Bronchial epithelial cell (primary cell): ENCODE results near the gene GRIK4. TPM values are rescaled to one million over a fixed set of nuclear protein-coding genes. Genes with fewer than 3 reads are reported as not detected.
A peak's percentile ranks its signal among the peaks of the same experiment; 100 is the strongest.

Source experiments
- DNase-seq: peaks from one replicate; pipeline ENCODE4 v3.0.0-alpha.2; 2010; ENCODE audit warnings: low read depth
- FAIRE-seq: peaks from 2 replicates; lab custom pipeline; 2011; peaks lifted over from hg19 to GRCh38; lab: Jason Lieb, UNC
- H3K27me3 ChIP-seq: 2 replicates; pipeline ENCODE4 v1.5.1; 2011; ENCODE audit warnings: low read length; ENCODE audit not compliant: control insufficient read depth, insufficient read depth
- H3K36me3 ChIP-seq: 2 replicates; pipeline ENCODE4 v1.5.1; 2011; ENCODE audit warnings: low read length; ENCODE audit not compliant: control insufficient read depth, insufficient read depth
- H3K4me3 ChIP-seq: 2 replicates; pipeline ENCODE4 v1.5.1; 2011; ENCODE audit warnings: mild to moderate bottlenecking, low read depth, low read length, control low read depth
- total RNA-seq: library from RNA; depleted of rRNA; stranded (reverse); fragments of >200 nt; gene quantifications from 2 replicates; pipeline ENCODE4 v1.2.1, GENCODE V29; 2014
- TF ChIP-seq, protein P1 (sequence below): IDR thresholded peaks from 2 replicates; pipeline ENCODE4 v1.5.1; 2011; ENCODE audit warnings: mild to moderate bottlenecking, moderate library complexity, low read length, control low read depth, inconsistent platforms; ENCODE audit not compliant: insufficient read depth, severe bottlenecking

Gene GRIK4
- total RNA-seq, 1 donor from 2014 or later: not detected

- no peak for FAIRE-seq
- Histone ChIP-seq H3K4me3 (no peak overlapping the region), H3K27me3 (no peaks in the 10 kb centered on the region), H3K36me3 (no peaks in the 10 kb centered on the region)
- DNase-seq: no peak
- TF ChIP-seq, protein P1, sequence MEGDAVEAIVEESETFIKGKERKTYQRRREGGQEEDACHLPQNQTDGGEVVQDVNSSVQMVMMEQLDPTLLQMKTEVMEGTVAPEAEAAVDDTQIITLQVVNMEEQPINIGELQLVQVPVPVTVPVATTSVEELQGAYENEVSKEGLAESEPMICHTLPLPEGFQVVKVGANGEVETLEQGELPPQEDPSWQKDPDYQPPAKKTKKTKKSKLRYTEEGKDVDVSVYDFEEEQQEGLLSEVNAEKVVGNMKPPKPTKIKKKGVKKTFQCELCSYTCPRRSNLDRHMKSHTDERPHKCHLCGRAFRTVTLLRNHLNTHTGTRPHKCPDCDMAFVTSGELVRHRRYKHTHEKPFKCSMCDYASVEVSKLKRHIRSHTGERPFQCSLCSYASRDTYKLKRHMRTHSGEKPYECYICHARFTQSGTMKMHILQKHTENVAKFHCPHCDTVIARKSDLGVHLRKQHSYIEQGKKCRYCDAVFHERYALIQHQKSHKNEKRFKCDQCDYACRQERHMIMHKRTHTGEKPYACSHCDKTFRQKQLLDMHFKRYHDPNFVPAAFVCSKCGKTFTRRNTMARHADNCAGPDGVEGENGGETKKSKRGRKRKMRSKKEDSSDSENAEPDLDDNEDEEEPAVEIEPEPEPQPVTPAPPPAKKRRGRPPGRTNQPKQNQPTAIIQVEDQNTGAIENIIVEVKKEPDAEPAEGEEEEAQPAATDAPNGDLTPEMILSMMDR: no peak
Observed at GRCh38 chr11:120586728-120587127, 75.2 kb downstream of the GRIK4 start.

GRCh38 chr11:120587299-120587698 lies 75.8 kb downstream of the GRIK4 start:
- FAIRE-seq (no peak), DNase-seq (no peak)
- Histone ChIP-seq H3K36me3 (no peaks in the 10 kb centered on the region), H3K27me3 (no peaks in the 10 kb centered on the region), H3K4me3 (no peak overlapping the region)
- TF ChIP-seq, protein P1: no peak

DNA sequence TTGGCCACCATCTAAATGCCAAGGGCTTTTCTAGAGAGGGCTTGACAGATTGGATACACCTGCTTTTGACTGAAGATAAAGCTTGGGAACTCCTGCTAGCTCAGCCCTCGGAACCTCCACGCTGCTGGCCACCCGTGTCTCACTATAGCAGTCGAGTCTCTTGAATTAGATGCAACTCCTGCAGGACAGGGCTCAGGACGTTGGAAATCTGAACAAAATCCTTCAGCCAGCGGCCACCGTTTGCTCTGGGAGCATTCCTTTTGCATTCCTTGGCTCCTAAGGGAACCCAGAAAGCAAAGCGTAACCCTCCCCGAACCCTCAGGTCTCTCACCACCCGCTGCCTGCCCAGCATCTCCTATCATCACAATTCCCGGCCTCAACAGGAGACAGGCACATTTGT lies 77.8 kb downstream of the GRIK4 start:
- Histone ChIP-seq H3K4me3 (no peak overlapping the region), H3K36me3 (no peaks in the 10 kb centered on the region), H3K27me3 (no peaks in the 10 kb centered on the region)
- TF ChIP-seq, protein P1: no peak
- DNase-seq (no peak), FAIRE-seq (no peak)

GRCh38 chr11:120590472-120590871 lies 78.9 kb downstream of the GRIK4 start:
- Histone ChIP-seq H3K27me3 (no peaks in the 10 kb centered on the region), H3K36me3 (no peaks in the 10 kb centered on the region), H3K4me3 (no peak overlapping the region)
- FAIRE-seq: no peak
- TF ChIP-seq, protein P1: no peak
- DNase-seq: no peak

DNA sequence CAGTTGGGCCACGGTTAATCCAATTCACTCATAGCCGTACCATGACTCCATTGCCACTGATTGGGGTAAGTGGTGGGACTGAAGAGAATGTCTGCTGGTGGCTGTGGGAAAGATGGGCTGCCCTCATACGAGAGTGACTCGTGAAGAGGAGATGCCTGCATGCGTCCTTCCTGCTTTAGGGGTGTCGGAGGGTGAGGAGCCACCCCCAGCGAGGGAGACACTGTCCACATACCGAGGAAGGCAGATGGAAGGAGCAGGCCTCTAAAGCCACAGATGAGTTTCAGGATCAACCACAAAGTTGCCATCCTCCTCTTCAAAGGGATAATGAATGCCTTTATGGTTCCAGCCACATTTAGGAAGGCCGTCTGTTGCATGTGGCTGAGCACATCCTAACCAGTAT lies 83.2 kb downstream of the GRIK4 start:
- H3K36me3 ChIP-seq: no peaks in the 10 kb centered on the region
- TF ChIP-seq, protein P1: no peak
- FAIRE-seq (peak; percentile 43), DNase-seq (no peak)
- H3K4me3 ChIP-seq: no peak overlapping the region
- H3K27me3 ChIP-seq: no peaks in the 10 kb centered on the region

DNA sequence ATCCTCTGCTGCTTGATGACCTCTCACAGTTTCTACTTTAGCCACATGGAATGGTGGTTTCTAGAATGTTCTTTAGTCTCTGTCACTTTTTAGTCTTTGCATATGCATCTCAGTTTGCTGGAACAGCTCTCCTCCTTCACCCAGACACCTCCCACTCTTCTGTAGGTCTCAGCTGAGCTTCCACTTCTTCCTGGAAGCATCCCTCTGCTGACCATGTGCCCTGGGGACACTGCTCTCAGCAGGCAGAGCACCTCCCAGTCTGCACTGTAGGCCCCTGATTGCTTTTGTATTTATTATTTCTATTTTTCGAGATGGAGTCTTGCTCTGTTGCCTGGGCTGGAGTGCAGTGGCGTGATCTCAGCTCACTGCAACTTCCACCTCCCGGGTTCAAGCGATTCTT lies 84.0 kb downstream of the GRIK4 start:
- Histone ChIP-seq H3K4me3 (no peak overlapping the region), H3K36me3 (no peaks in the 10 kb centered on the region), H3K27me3 (no peaks in the 10 kb centered on the region)
- TF ChIP-seq, protein P1: no peak
- FAIRE-seq (no peak), DNase-seq (no peak)
